ENCODE results near the gene NUP188.
A peak's percentile ranks its signal among the peaks of the same experiment; 100 is the strongest.

NUP188 gene

GRCh38 chr9:128916745-128917144 lies 30.8 kb upstream of the NUP188 start (continued):
- TF ChIP-seq ZNF148 (tag by site-specific recombination; IDR thresholded peaks at IDR 0.05; ENCODE audit: borderline replicate concordance) = no peak
- TF ChIP-seq ZBTB6 (tag by site-specific recombination; IDR thresholded peaks at IDR 0.05) = no peak
- TF ChIP-seq ZNF692 (tag by site-specific recombination; IDR thresholded peaks at IDR 0.05) = no peak

GRCh38 chr9:128917151-128917849 lies 30.2 kb upstream of the NUP188 start:
- no peak overlapping the region for H3K4me3 ChIP-seq (ENCODE audit: low read depth, low read length)
- peaks cover 0 to 33% of the 10 kb centered on the region in 2 experiments; a peak in 1 of 3 replicates for H3K36me3 ChIP-seq (ENCODE audit: control insufficient read depth in 2 of 2, insufficient read depth in 1 of 2, low read length in 2 of 2)
- TF ChIP-seq YY1 (tag by site-specific recombination; IDR thresholded peaks at IDR 0.05) (no peak), ZNF600 (tag by site-specific recombination; IDR thresholded peaks at IDR 0.05) (peak; percentile 45; the same call in 1 of the 2 replicates)
- no peaks in the 10 kb centered on the region for H3K9me3 ChIP-seq (ENCODE audit: control insufficient read depth, insufficient read depth, low read depth, low read length)
- CTCF ChIA-PET = no interaction called here
- POLR2A ChIA-PET = no interaction called here
- H3K4me1 ChIP-seq (ENCODE audit: control insufficient read depth, insufficient read depth, low read length) = no peaks in the 10 kb centered on the region
- H3K27ac ChIP-seq (ENCODE audit: extremely low read depth, low read depth, low read length) = no peak overlapping the region

- TF ChIP-seq ZNF24 (tag by site-specific recombination; IDR thresholded peaks at IDR 0.05) = no peak
- TF ChIP-seq KLF1 (tag by site-specific recombination; IDR thresholded peaks at IDR 0.05) = no peak
- TF ChIP-seq RBAK (tag by site-specific recombination; IDR thresholded peaks at IDR 0.05) = no peak
- TF ChIP-seq ZNF776 (tag by site-specific recombination; IDR thresholded peaks at IDR 0.05; ENCODE audit: borderline replicate concordance) = no peak
- no peak for TF ChIP-seq HIC1 (tag by site-specific recombination; IDR thresholded peaks at IDR 0.05)
- TF ChIP-seq ZNF555 (tag by site-specific recombination; conservative IDR thresholded peaks at IDR 0.05) = no peak
- no peak for TF ChIP-seq ZNF596 (tag by site-specific recombination; IDR thresholded peaks at IDR 0.05)
- no peak for TF ChIP-seq ZNF707 (tag by site-specific recombination; IDR thresholded peaks at IDR 0.05)
- no peak for TF ChIP-seq ZSCAN18 (tag by site-specific recombination; IDR thresholded peaks at IDR 0.05)
- Histone ChIP-seq H3K27ac (ENCODE audit: extremely low read depth, low read depth, low read length) (no peak overlapping the region), H3K36me3 (ENCODE audit: control insufficient read depth in 2 of 2, insufficient read depth in 1 of 2, low read length in 2 of 2) (peaks cover 0 to 33% of the 10 kb centered on the region in 2 experiments; a peak in 1 of 3 replicates), H3K9me3 (ENCODE audit: control insufficient read depth, insufficient read depth, low read depth, low read length) (no peaks in the 10 kb centered on the region), H3K4me3 (ENCODE audit: low read depth, low read length) (no peak overlapping the region), H3K4me1 (ENCODE audit: control insufficient read depth, insufficient read depth, low read length) (no peaks in the 10 kb centered on the region)
- POLR2A ChIA-PET = no interaction called here
- CTCF ChIA-PET = interaction anchor here (1.3 kb wide), 1 partner anchor 9 kb away, joined by 6 read pairs; no protein-coding TSS in a partner anchor
Measured at GRCh38 chr9:128918921-128919320, 28.6 kb upstream of the NUP188 start.

Measured in HEK293 (cell line).